K562 (cell line): ENCODE measurements around the gene SAE1. TPM values are rescaled to one million over a fixed set of nuclear protein-coding genes. Genes with fewer than 3 reads are reported as not detected.

ENCODE experiments used
- ATAC-seq: fragments of 200-7000 bp; cut with Tn5 transposase; 3 replicates; pipeline ENCODE4 v1.9.1; 2020; ENCODE audit warnings: moderate library complexity
- BruUV-seq: library from RNA; stranded (reverse); fragments of 400-500 nt; replicated peaks from 2 replicates; lab custom pipeline; 2021; lab: Mats Ljungman, UMichigan
- CTCF ChIA-PET: fragments of 300-600 bp; formaldehyde crosslinking; extraction: SDS; loops from one replicate; lab custom pipeline; 2021; ENCODE audit warnings: low intra/inter-chr PET ratio; lab: Yijun Ruan, JAX
- POLR2A ChIA-PET: fragments of 300-600, 350-650 bp; sonication (Branson Sonifier 250); formaldehyde crosslinking; extraction: SDS; loops from one replicate; lab custom pipeline; 2021; ENCODE audit warnings: antibody characterized with exemption, inconsistent platforms; lab: Yijun Ruan, JAX
- DNase-seq, 4 experiments: peaks; one replicate each; pipeline versions ENCODE4 v3.0.0 to v3.0.0-alpha.2; 2011 to 2018; ENCODE audit warnings: low spot score in 3 of 4, mixed read lengths in 3 of 4; ENCODE audit errors: extremely low read depth in 1 of 4
- FAIRE-seq: peaks from 2 replicates; lab custom pipeline; 2011; peaks lifted over from hg19 to GRCh38; lab: Jason Lieb, UNC
- H2AFZ ChIP-seq: 2 replicates; pipeline ENCODE4 v1.6.0; 2011; ENCODE audit warnings: low read depth, low read length, control low read depth, inconsistent platforms
- H3K27ac ChIP-seq: fragments of 200-600 bp; 3 replicates; pipeline ENCODE4 v1.8.0; 2011; ENCODE audit warnings: low read depth, mild to moderate bottlenecking, control low read depth, inconsistent platforms, low read length, moderate library complexity, mixed read lengths; ENCODE audit errors: extremely low read depth
- H3K27me3 ChIP-seq, 2 experiments: fragments of 300-600 bp in 1 of 2; 2 replicates in 1 of 2; 3 replicates in 1 of 2; pipeline versions ENCODE4 v1.6.0 to v1.8.0; 2011; ENCODE audit warnings: inconsistent platforms in 2 of 2, low read length in 2 of 2, mild to moderate bottlenecking in 1 of 2, mixed read lengths in 1 of 2, moderate library complexity in 1 of 2; ENCODE audit not compliant: control insufficient read depth in 2 of 2, insufficient read depth in 2 of 2
- H3K36me3 ChIP-seq: fragments of 300-600 bp; 3 replicates; pipeline ENCODE4 v1.8.0; 2011; ENCODE audit warnings: mild to moderate bottlenecking, low read length, inconsistent platforms; ENCODE audit not compliant: control insufficient read depth, insufficient read depth
- H3K4me1 ChIP-seq, 2 experiments: fragments of 200-600 bp in 1 of 2; replicated peaks in 1 of 2; 2 replicates in 1 of 2; 3 replicates in 1 of 2; pipeline versions ENCODE4 v1.5.1 to v1.8.0; 2011; ENCODE audit warnings: inconsistent platforms in 2 of 2, low read length in 2 of 2, mild to moderate bottlenecking in 1 of 2, mixed read lengths in 1 of 2, moderate library complexity in 1 of 2; ENCODE audit not compliant: control insufficient read depth in 2 of 2, insufficient read depth in 2 of 2
- H3K4me2 ChIP-seq: 2 replicates; pipeline ENCODE4 v1.6.1; 2011; ENCODE audit warnings: low read length, control low read depth, inconsistent platforms, mixed read lengths; ENCODE audit not compliant: insufficient read depth
- H3K4me3 ChIP-seq: fragments of 200-600 bp; sonication (generic), shearing (Covaris generic); 2 replicates; pipeline ENCODE4 v1.5.1; 2016; ENCODE audit warnings: control low read depth, inconsistent platforms
- H3K79me2 ChIP-seq: fragments of 200-600 bp; 3 replicates; pipeline ENCODE4 v1.8.0; 2011; ENCODE audit warnings: low read length, inconsistent platforms; ENCODE audit not compliant: control insufficient read depth, insufficient read depth
- H3K9ac ChIP-seq, 2 experiments: 2 replicates each; pipeline versions ENCODE4 v1.6.0 to v1.6.1; 2011; ENCODE audit warnings: low read depth in 2 of 2, low read length in 2 of 2, control low read depth in 1 of 2, inconsistent platforms in 1 of 2, mild to moderate bottlenecking in 1 of 2, mixed read lengths in 1 of 2; ENCODE audit not compliant: insufficient read depth in 1 of 2
- H3K9me1 ChIP-seq: one replicate; pipeline ENCODE4 v1.6.0; 2011; ENCODE audit warnings: inconsistent platforms, mild to moderate bottlenecking, low read length, moderate library complexity; ENCODE audit not compliant: control insufficient read depth, insufficient read depth
- H3K9me3 ChIP-seq: replicated peaks from 2 replicates; pipeline ENCODE4 v1.5.1; 2011; ENCODE audit warnings: low read depth, low read length, inconsistent platforms; ENCODE audit not compliant: control insufficient read depth, insufficient read depth
- H4K20me1 ChIP-seq: replicated peaks from 2 replicates; pipeline ENCODE4 v1.6.1; 2011; ENCODE audit warnings: low read length, inconsistent platforms, mixed read lengths; ENCODE audit not compliant: control insufficient read depth, insufficient read depth
- ATF3 ChIP-seq, 2 experiments: fragments of 450-650 bp in 1 of 2; sonication (generic) in 1 of 2; formaldehyde crosslinking in 1 of 2; IDR thresholded peaks in 1 of 2; conservative IDR thresholded peaks in 1 of 2; 2 replicates each; pipeline versions ENCODE4 v1.6.1 to v1.8.1; 2016 to 2023; ENCODE audit warnings: mild to moderate bottlenecking in 2 of 2, moderate library complexity in 2 of 2, inconsistent platforms in 1 of 2, missing genetic modification reagents in 1 of 2
- CHD4 ChIP-seq: fragments of 200-600 bp; sonication (generic); IDR thresholded peaks from 3 replicates; pipeline ENCODE4 v1.6.1; 2012; ENCODE audit warnings: low read depth, mild to moderate bottlenecking, mixed read lengths, low read length, inconsistent platforms; ENCODE audit not compliant: insufficient read depth, insufficient replicate concordance, poor library complexity, severe bottlenecking
- MAZ ChIP-seq, 2 experiments: fragments of 450-650 bp in 1 of 2; sonication (generic) in 1 of 2; formaldehyde crosslinking; IDR thresholded peaks in 1 of 2; conservative IDR thresholded peaks in 1 of 2; 2 replicates each; pipeline versions ENCODE4 v1.4.0 to v1.5.0; 2020; ENCODE audit warnings: mild to moderate bottlenecking in 1 of 2, missing genetic modification reagents in 1 of 2
- MCM3 ChIP-seq: fragments of 450-650 bp; IDR thresholded peaks from 2 replicates; pipeline ENCODE4 v1.6.1; 2016
- MEF2A ChIP-seq: IDR thresholded peaks from 2 replicates; pipeline ENCODE4 v1.6.1; 2011; ENCODE audit warnings: low read depth, mild to moderate bottlenecking, low read length, moderate library complexity; ENCODE audit not compliant: control insufficient read depth
- SAFB2 ChIP-seq: fragments of 200-400 bp; formaldehyde crosslinking; IDR thresholded peaks from 2 replicates; pipeline ENCODE4 v1.6.1; 2018; ENCODE audit warnings: borderline replicate concordance, low read length, low read depth, moderate library complexity; ENCODE audit not compliant: severe bottlenecking
- ZNF311 ChIP-seq: fragments of 250-450 bp; sonication (Bioruptor Pico); IDR thresholded peaks from 2 replicates; pipeline ENCODE4 v1.4.0; 2020; ENCODE audit warnings: mild to moderate bottlenecking, moderate library complexity
- in situ Hi-C: fragments of 300-500 bp; cut with MboI; formaldehyde crosslinking; loops from 4 replicates; pipeline ENCODE4 v1.15.0; 2018; ENCODE audit warnings: inconsistent platforms, mixed read lengths
- intact Hi-C: fragments of 100-400 bp; cut with micrococcal nuclease; formaldehyde crosslinking; loops from 2 replicates; pipeline ENCODE4 v1.14.2; 2022
- polyA plus RNA-seq, 8 experiments: library from polyadenylated mRNA; depleted of rRNA in 4 of 8; stranded (reverse) in 5 of 8; unstranded in 3 of 8; fragments of >200 nt; fragmentation: Nextera tagmentation in 2 of 8; fragmentation: Illumina TruSeq in 1 of 8; extraction: Ambion mirVana in 2 of 8; extraction: Trizol in 1 of 8; gene quantifications; 2 replicates each; pipeline versions ENCODE4 v1.2.1 to v1.2.3, GENCODE V29; 2011 to 2014; ENCODE audit warnings: inconsistent platforms in 1 of 8, missing spikeins in 1 of 8
- total RNA-seq, 7 experiments: library from RNA; depleted of rRNA in 6 of 7; stranded (reverse); fragments of >200 nt in 6 of 7; fragmentation: Illumina TruSeq in 2 of 7; extraction: Trizol in 2 of 7; gene quantifications; 2 replicates each; pipeline versions ENCODE4 v1.2.1 to v1.2.3, GENCODE V29; 2011 to 2021; ENCODE audit warnings: low replicate concordance in 1 of 7

Gene SAE1
- total and polyA plus RNA-seq, 9 of the 15 experiments (the other 6 are each of a cell fraction or from before 2014, with no cell fraction given): 82.8 to 299 (median 217) TPM

DNA sequence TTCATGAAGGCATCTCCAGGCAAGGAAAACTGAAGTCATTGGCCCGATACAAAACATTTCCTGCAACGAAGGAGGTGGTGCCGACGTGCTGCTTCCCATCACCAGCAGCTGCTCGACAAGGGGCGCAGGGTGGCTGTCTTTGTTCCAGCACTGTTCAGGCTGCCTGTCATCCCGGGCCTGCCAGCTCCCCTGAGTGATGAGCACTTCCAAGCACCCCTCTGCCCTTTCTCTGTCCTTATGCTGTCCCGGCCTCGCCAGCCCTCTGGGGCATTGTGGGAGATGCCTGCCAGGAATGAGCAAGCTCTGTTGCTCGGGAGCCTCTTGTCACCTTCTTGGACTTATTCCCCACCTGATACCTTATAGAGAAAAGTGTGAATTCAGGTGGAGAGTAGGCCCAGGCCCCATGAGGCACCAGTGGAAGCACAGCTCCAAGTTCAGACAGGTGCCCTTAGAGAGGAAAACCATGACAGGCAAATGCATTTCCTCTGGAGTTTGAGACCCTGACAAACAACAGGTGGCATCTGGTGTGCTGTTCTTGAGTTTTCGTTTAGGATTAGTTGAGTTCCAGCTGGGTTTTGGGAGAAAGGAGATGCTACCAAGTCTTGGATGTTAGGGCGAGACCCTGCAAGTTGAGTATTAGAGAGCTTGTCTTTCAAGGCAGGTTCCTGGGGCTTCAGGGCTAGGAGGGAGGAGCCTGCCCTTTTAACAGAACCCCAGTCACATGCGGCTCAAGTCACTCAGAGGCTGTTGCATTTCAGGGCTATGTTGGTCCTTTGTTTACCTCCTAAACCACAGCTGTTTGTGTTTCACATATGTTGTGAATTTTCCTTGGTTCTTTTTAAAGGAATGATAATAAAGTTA lies 78.9 kb downstream of the SAE1 start (continued):
- TF ChIP-seq ATF3 (IDR thresholded peaks at IDR 0.05): no peak
- TF ChIP-seq ATF3 (CRISPR knock-in tag; conservative IDR thresholded peaks at IDR 0.05): no peak
- no peak for TF ChIP-seq MCM3
- no peak for TF ChIP-seq MAZ (CRISPR knock-in tag; conservative IDR thresholded peaks at IDR 0.05 in 1 of 2, IDR thresholded peaks at IDR 0.05 in 1 of 2)
- TF ChIP-seq CHD4: no peak
- no peak for TF ChIP-seq MEF2A

GRCh38 chr19:47210180-47210490 lies 79.5 kb downstream of the SAE1 start:
- Histone ChIP-seq H2AFZ (peak overlapping the region; percentile 64; the same call in 1 of the 2 replicates), H3K27ac (peak overlapping the region; percentile 77), H3K4me1 (peaks cover 12 to 13% of the 10 kb centered on the region in 2 experiments; a peak in 4 of 5 replicates), H4K20me1 (no peaks in the 10 kb centered on the region), H3K36me3 (peaks cover 67% of the 10 kb centered on the region), H3K27me3 (no peaks in the 10 kb centered on the region), H3K9me1 (no peaks in the 10 kb centered on the region), H3K9ac (peak overlapping the region; percentile 49 to 79; a peak in 3 of 4 replicates), H3K79me2 (no peaks in the 10 kb centered on the region), H3K4me3 (no peak overlapping the region), H3K4me2 (no peak overlapping the region), H3K9me3 (no peaks in the 10 kb centered on the region)
- no peak for FAIRE-seq
- in situ Hi-C loops: no loop called here
- TF ChIP-seq SAFB2 (no peak), ZNF311 (CRISPR knock-in tag) (no peak)
- DNase-seq: no peak
- ChIA-PET CTCF (interaction anchor here (0.7 to 2.6 kb wide), 3 partner anchors 34 to 47 kb away, joined by 3 to 20 read pairs (median 5); no protein-coding TSS in a partner anchor), POLR2A (interaction anchor here (0.8 to 10.5 kb wide), 13 partner anchors 9 to 422 kb away, joined by 3 to 171 read pairs (median 5); partner anchors contain the start of gene CCDC9)
- no TSS peak for BruUV-seq
- intact Hi-C loops: loop anchor here (1.0 kb wide), 2 partner anchors 17 to 34 kb away; no protein-coding TSS in a partner anchor
- no peak for ATAC-seq
